Endothelial cell of umbilical vein (primary cell): ENCODE data around the gene RSKR.

Experiments used
- CTCF ChIP-seq, 2 donors: IDR thresholded peaks; 1 replicate in 1 of 2; 2 replicates in 1 of 2; pipeline ENCODE4 v1.5.1; 2011; ENCODE audit warnings: low read length in 2 of 2, mild to moderate bottlenecking in 2 of 2, moderate library complexity in 2 of 2, control low read depth in 1 of 2, inconsistent platforms in 1 of 2, low read depth in 1 of 2; ENCODE audit not compliant: insufficient read depth in 1 of 2; ENCODE audit errors: extremely low read depth in 1 of 2
- EZH2 ChIP-seq: IDR thresholded peaks from 2 replicates; pipeline ENCODE4 v1.6.1; 2012; ENCODE audit warnings: borderline replicate concordance, low read depth, mild to moderate bottlenecking, moderate library complexity, low read length, inconsistent platforms; ENCODE audit not compliant: severe bottlenecking
- FOS ChIP-seq: IDR thresholded peaks from 2 replicates; pipeline ENCODE4 v1.6.1; 2011; ENCODE audit warnings: mild to moderate bottlenecking, low read length, moderate library complexity, borderline replicate concordance; ENCODE audit not compliant: insufficient read depth
- GATA2 ChIP-seq: IDR thresholded peaks from 2 replicates; pipeline ENCODE4 v1.7.0; 2011; ENCODE audit warnings: low read depth, mild to moderate bottlenecking, moderate library complexity, mixed read lengths, low read length; ENCODE audit not compliant: insufficient read length, insufficient read depth
- JUN ChIP-seq: IDR thresholded peaks from 2 replicates; pipeline ENCODE4 v1.6.1; 2011; ENCODE audit warnings: borderline replicate concordance, low read depth; ENCODE audit not compliant: insufficient read length, insufficient read depth
- MAX ChIP-seq: IDR thresholded peaks from 2 replicates; pipeline ENCODE4 v1.6.1; 2011; ENCODE audit not compliant: insufficient read depth, insufficient read length
- MYC ChIP-seq: IDR thresholded peaks from one replicate; pipeline ENCODE4 v1.6.1; 2011; ENCODE audit warnings: mild to moderate bottlenecking, low read depth, low read length
- POLR2A ChIP-seq: IDR thresholded peaks from 2 replicates; pipeline ENCODE4 v1.6.1; 2012; ENCODE audit warnings: low read depth, mild to moderate bottlenecking, control low read depth, low read length
- POLR2AphosphoS5 ChIP-seq: IDR thresholded peaks from 2 replicates; pipeline ENCODE4 v1.6.1; 2012; ENCODE audit warnings: low read depth, mild to moderate bottlenecking, control low read depth, low read length, moderate library complexity; ENCODE audit not compliant: insufficient read depth

GRCh38 chr17:28576758-28577465 lies 37.1 kb downstream of the RSKR start, which contains the start of gene ALDOC:
- TF ChIP-seq CTCF (IDR thresholded peaks at IDR 0.05; ENCODE audit: extremely low read depth in 1 of 2, insufficient read depth in 1 of 2, low read depth in 1 of 2, low read length in 2 of 2), result no peak
- no peak for TF ChIP-seq JUN
- peak; percentile 41 for TF ChIP-seq POLR2A
- no peak for TF ChIP-seq EZH2
- TF ChIP-seq GATA2, result no peak
- no peak for TF ChIP-seq MYC
- TF ChIP-seq POLR2AphosphoS5, result peak; percentile 40
- no peak for TF ChIP-seq MAX
- no peak for TF ChIP-seq FOS
